Esophagus muscularis mucosa (tissue), 4 donors: Measurements from ENCODE around the gene MEF2C. TPM values are rescaled to one million over a fixed set of nuclear protein-coding genes. Genes with fewer than 3 reads are reported as not detected.

Source experiments
- DNase-seq: peaks from one replicate; pipeline ENCODE4 v3.0.0-alpha.2; 2017; ENCODE audit errors: extremely low spot score
- H3K27ac ChIP-seq, 4 donors: fragments of 200-600 bp; sonication (generic); replicated peaks in 1 of 4; 1 replicate in 3 of 4; 2 replicates in 1 of 4; pipeline ENCODE4 v1.5.1; 2016 to 2019; ENCODE audit warnings: mild to moderate bottlenecking in 1 of 4
- H3K27me3 ChIP-seq, 4 donors: fragments of 200-600 bp; sonication (generic); one replicate each; pipeline versions ENCODE4 v1.5.1 to v1.6.0; 2016 to 2019
- H3K36me3 ChIP-seq, 4 donors: fragments of 200-600 bp; sonication (generic); one replicate each; pipeline ENCODE4 v1.5.1; 2016 to 2019
- H3K4me1 ChIP-seq, 4 donors: fragments of 200-600 bp; sonication (generic); one replicate each; pipeline ENCODE4 v1.5.1; 2016 to 2019
- H3K4me3 ChIP-seq, 4 donors: fragments of 200-600 bp; sonication (generic); 1 replicate in 2 of 4; 2 replicates in 2 of 4; pipeline ENCODE4 v1.5.1; 2016 to 2019; ENCODE audit warnings: mild to moderate bottlenecking in 4 of 4, moderate library complexity in 1 of 4
- H3K9me3 ChIP-seq, 4 donors: fragments of 200-600 bp; sonication (generic); 1 replicate in 3 of 4; 2 replicates in 1 of 4; pipeline ENCODE4 v1.5.1; 2016 to 2019
- EP300 ChIP-seq: sonication (generic); formaldehyde crosslinking; IDR thresholded peaks from one replicate; pipeline ENCODE4 v1.6.1; 2017; ENCODE audit warnings: antibody characterized with exemption
- POLR2A ChIP-seq: fragments of 450-650 bp; IDR thresholded peaks from one replicate; pipeline ENCODE4 v1.6.1; 2017; ENCODE audit warnings: antibody characterized with exemption, moderate library complexity, mild to moderate bottlenecking, low read depth
- POLR2AphosphoS5 ChIP-seq, 2 donors: sonication (generic); formaldehyde crosslinking; IDR thresholded peaks; one replicate each; pipeline ENCODE4 v1.6.1; 2017; ENCODE audit warnings: antibody characterized with exemption in 2 of 2
- WGBS: methylation state at CpG from one replicate; pipeline ENCODE4 v1.1.5; 2018; 5-methylcytosine and 5-hydroxymethylcytosine counted together
- intact Hi-C: fragments of 100-400 bp; cut with DNase I; formaldehyde crosslinking; loops from one replicate; pipeline ENCODE4 v1.15.1; 2023
- total RNA-seq, 4 donors: library from RNA; depleted of rRNA; stranded (reverse); fragments of >200 nt; gene quantifications; one replicate each; pipeline versions ENCODE4 v1.1.0 to v1.2.1, GENCODE V29; 2016
- TF ChIP-seq, protein P1 (sequence below), 3 experiments: fragments of 200-600 bp in 2 of 3; fragments of 450-650 bp in 1 of 3; sonication (generic) in 2 of 3; IDR thresholded peaks; one replicate each; pipeline ENCODE4 v1.5.1; 2017 to 2019; ENCODE audit warnings: antibody characterized with exemption in 3 of 3, mild to moderate bottlenecking in 2 of 3, moderate library complexity in 1 of 3

Gene MEF2C
- total RNA-seq, 4 donors from 2014 or later: 20.8 to 34.3 (median 29.0) TPM

DNA sequence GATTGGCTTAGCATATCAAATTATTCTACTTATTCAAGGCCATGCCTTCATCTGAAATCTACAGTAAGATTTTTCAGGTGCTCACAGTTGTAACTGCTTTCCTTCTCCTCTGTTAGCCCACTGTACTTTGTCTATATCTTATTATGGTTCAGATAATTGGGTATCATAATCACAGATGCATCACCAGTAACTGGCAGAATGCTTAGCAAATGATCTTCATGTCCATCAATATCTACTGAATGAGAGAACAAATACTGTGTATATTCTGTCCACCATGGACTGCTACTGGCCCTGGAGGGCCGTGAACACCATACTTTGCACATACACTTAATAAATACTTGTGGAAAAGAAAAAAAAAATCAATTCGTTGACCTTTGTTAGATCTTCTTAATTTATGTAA, 96.2 kb downstream of the MEF2C start:
- no peaks in the 10 kb centered on the region for H3K27me3 ChIP-seq
- H3K4me3 ChIP-seq: no peak overlapping the region
- H3K27ac ChIP-seq: peak overlapping the region; percentile 72 to 76 (median 76)
- TF ChIP-seq POLR2AphosphoS5 (IDR thresholded peaks at IDR 0.05) (no peak), EP300 (no peak), POLR2A (no peak)
- TF ChIP-seq, protein P1, sequence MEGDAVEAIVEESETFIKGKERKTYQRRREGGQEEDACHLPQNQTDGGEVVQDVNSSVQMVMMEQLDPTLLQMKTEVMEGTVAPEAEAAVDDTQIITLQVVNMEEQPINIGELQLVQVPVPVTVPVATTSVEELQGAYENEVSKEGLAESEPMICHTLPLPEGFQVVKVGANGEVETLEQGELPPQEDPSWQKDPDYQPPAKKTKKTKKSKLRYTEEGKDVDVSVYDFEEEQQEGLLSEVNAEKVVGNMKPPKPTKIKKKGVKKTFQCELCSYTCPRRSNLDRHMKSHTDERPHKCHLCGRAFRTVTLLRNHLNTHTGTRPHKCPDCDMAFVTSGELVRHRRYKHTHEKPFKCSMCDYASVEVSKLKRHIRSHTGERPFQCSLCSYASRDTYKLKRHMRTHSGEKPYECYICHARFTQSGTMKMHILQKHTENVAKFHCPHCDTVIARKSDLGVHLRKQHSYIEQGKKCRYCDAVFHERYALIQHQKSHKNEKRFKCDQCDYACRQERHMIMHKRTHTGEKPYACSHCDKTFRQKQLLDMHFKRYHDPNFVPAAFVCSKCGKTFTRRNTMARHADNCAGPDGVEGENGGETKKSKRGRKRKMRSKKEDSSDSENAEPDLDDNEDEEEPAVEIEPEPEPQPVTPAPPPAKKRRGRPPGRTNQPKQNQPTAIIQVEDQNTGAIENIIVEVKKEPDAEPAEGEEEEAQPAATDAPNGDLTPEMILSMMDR (IDR thresholded peaks at IDR 0.05): no peak
- intact Hi-C loops: loop anchor here (5.0 to 10.0 kb wide), 2 partner anchors 41 to 98 kb away; partner anchors contain the start of gene MEF2C
- peaks cover 25 to 28% (median 25%) of the 10 kb centered on the region in 4 donors for H3K4me1 ChIP-seq
- no peaks in the 10 kb centered on the region for H3K36me3 ChIP-seq
- WGBS: 85% methylated on average over 2 of the region's 2 CpGs
- no peak for DNase-seq
- H3K9me3 ChIP-seq: no peaks in the 10 kb centered on the region

DNA sequence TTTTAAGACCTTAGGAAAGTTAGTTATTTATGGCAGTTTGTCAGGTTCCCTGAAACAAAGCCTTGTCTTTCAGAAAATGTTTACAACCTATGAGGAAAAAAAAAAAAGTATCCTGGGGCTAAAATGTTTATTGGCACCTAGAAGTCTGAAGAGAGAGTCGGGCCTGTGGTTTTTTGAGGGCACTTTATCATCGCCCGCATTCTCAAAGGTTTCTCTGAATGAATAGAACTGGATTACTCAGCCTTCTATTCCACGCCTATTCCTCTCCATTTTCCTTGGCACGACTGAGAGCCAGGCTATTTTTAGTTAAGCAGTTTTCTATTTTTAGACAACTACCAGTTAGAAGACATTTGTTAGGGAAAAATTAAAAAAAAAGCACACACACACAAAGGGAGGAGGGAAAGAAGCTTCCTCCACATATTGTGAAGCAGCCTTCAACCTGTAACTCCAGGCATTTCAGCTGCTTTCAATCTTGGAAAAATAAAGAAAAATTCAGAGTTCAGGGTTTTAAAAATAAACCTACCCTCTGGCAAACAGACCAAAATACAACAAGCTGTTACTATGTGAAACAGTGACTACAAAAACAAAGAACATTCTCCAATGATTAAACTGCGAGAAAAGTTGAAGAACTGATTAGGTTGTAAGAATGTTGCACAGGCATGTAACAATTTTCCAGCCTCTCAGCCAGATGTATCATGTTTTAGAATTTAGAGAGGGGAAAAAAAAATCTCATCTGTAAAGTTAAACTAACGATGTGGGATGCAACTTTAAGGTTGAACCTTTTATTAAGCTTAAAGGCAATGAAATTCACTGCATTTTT, 97.0 kb downstream of the MEF2C start:
- intact Hi-C loops: loop anchor here (5.0 to 10.0 kb wide), 2 partner anchors 41 to 99 kb away; partner anchors contain the start of gene MEF2C
- no peak for DNase-seq
- TF ChIP-seq, protein P1 (IDR thresholded peaks at IDR 0.05): no peak
- peak in 1 of 2 donors; percentile 55 for TF ChIP-seq POLR2AphosphoS5 (IDR thresholded peaks at IDR 0.05)
- H3K27me3 ChIP-seq: no peaks in the 10 kb centered on the region
- 9% methylated on average over 7 of the region's 7 CpGs for WGBS
- peak overlapping the region in 3 of 4 donors; percentile 8 to 23 (median 12) for H3K4me3 ChIP-seq
- H3K27ac ChIP-seq: peak overlapping the region; percentile 72 to 76 (median 76)
- no peaks in the 10 kb centered on the region for H3K9me3 ChIP-seq
- H3K4me1 ChIP-seq: peaks cover 25 to 28% (median 25%) of the 10 kb centered on the region in 4 donors
- H3K36me3 ChIP-seq: no peaks in the 10 kb centered on the region

DNA sequence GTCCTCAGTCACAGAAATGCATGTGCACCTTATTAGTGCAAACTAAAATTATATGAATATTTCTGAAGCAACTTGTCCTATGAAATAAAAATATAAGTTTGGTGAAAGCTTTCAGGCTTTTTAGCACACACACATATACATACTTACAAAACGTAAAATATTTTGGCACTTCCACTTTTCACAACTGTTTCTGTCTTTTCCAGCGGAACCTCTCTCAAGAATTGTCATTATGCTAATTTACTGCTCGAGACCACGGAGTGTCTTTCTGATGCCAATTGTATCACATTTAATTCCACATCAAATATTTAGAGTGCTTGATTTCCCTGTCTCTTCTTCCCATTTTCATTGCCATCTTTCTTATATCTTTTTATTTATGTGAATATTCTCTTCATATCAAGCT, 100.4 kb downstream of the MEF2C start:
- TF ChIP-seq, protein P1 (IDR thresholded peaks at IDR 0.05): no peak
- 79% methylated on average over 4 of the region's 4 CpGs for WGBS
- no peak for DNase-seq
- intact Hi-C loops: loop anchor here (10.0 kb wide), 1 partner anchor 102 kb away; the partner anchor contains the start of gene MEF2C
- Histone ChIP-seq H3K27ac (no peak overlapping the region), H3K36me3 (no peaks in the 10 kb centered on the region), H3K27me3 (no peaks in the 10 kb centered on the region), H3K4me3 (no peak overlapping the region), H3K4me1 (peaks cover 23 to 28% (median 25%) of the 10 kb centered on the region in 4 donors), H3K9me3 (no peaks in the 10 kb centered on the region)

DNA sequence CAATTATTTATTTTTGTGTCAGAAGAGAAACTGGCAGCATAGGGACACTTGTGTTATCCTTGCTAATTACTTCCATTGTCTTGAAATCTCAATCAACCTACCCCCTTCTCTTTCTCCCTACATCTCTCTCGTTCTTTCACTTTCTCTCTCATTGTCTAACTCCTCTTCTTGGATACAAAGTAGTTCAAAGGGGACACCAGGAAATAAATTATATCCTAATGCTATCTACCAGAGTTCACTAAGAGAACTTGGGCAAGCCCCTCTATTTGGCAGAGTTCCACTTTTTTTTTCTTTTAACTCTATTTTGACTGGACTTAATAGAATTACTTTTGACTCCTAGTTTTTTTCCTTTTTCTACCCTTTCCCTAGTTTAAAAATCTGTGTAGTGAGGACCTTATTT, 102.2 kb downstream of the MEF2C start:
- intact Hi-C loops: loop anchor here (10.0 kb wide), 1 partner anchor 104 kb away; the partner anchor contains the start of gene MEF2C

More for the DNA sequence above, 102.2 kb downstream of the MEF2C start:
- no peak overlapping the region for H3K27ac ChIP-seq
- H3K4me1 ChIP-seq: peaks cover 11 to 14% (median 13%) of the 10 kb centered on the region in 4 donors
- TF ChIP-seq POLR2A (no peak), EP300 (no peak), POLR2AphosphoS5 (IDR thresholded peaks at IDR 0.05) (no peak)
- TF ChIP-seq, protein P1 (IDR thresholded peaks at IDR 0.05): no peak
- no peaks in the 10 kb centered on the region for H3K9me3 ChIP-seq
- H3K36me3 ChIP-seq: no peaks in the 10 kb centered on the region
- H3K4me3 ChIP-seq: no peak overlapping the region
- no peak for DNase-seq
- H3K27me3 ChIP-seq: no peaks in the 10 kb centered on the region
- 65% methylated on average over 1 of the region's 1 CpG for WGBS
